OCI-LY1 (cell line): ENCODE results near the gene CSGALNACT2.
"Not testable (repeated sequence)": the region's sequence is repeated elsewhere in the genome, so short reads cannot be mapped to it uniquely, and the experiment has no call there.

Source experiments
- H2AFZ ChIP-seq: fragments of 200-600 bp; sonication (generic), shearing (Covaris generic); 2 replicates; pipeline ENCODE4 v1.6.0; 2014; ENCODE audit warnings: antibody characterized with exemption, mild to moderate bottlenecking, low read length
- H3F3A ChIP-seq: fragments of 200-600 bp; sonication (generic), shearing (Covaris generic); 2 replicates; pipeline ENCODE4 v1.6.0; 2014; ENCODE audit warnings: mild to moderate bottlenecking, antibody characterized with exemption, low read length, moderate library complexity; ENCODE audit not compliant: insufficient read depth
- H3K27ac ChIP-seq: fragments of 200-600 bp; sonication (generic); 2 replicates; pipeline ENCODE4 v1.5.1; 2014; ENCODE audit warnings: low read length, mixed run types, mild to moderate bottlenecking, low read depth; ENCODE audit not compliant: poor library complexity, severe bottlenecking
- H3K27me3 ChIP-seq: fragments of 200-600 bp; sonication (generic); 2 replicates; pipeline ENCODE4 v1.6.0; 2014; ENCODE audit warnings: antibody characterized with exemption, mild to moderate bottlenecking, low read length, moderate library complexity; ENCODE audit not compliant: insufficient read depth
- H3K36me3 ChIP-seq: fragments of 200-600 bp; sonication (generic); 2 replicates; pipeline ENCODE4 v1.6.1; 2014; ENCODE audit warnings: mild to moderate bottlenecking, antibody characterized with exemption, low read length, moderate library complexity, mixed read lengths; ENCODE audit not compliant: insufficient read depth
- H3K4me1 ChIP-seq: fragments of 200-600 bp; sonication (generic); 2 replicates; pipeline ENCODE4 v1.5.1; 2014; ENCODE audit warnings: mild to moderate bottlenecking, low read length, moderate library complexity; ENCODE audit not compliant: insufficient read depth, severe bottlenecking
- H3K4me2 ChIP-seq: fragments of 200-600 bp; sonication (generic), shearing (Covaris generic); 2 replicates; pipeline ENCODE4 v1.6.1; 2014; ENCODE audit warnings: low read length
- H3K4me3 ChIP-seq: fragments of 200-600 bp; sonication (generic); 2 replicates; pipeline ENCODE4 v1.5.1; 2014; ENCODE audit warnings: low read length, low read depth, mild to moderate bottlenecking, mixed read lengths; ENCODE audit not compliant: poor library complexity, severe bottlenecking
- H3K79me2 ChIP-seq: fragments of 200-600 bp; shearing (Covaris generic); 2 replicates; pipeline ENCODE4 v1.6.1; 2016; ENCODE audit warnings: mixed run types, low read length, mixed read lengths; ENCODE audit not compliant: insufficient read depth
- H3K9ac ChIP-seq: fragments of 200-600 bp; sonication (generic), shearing (Covaris generic); 2 replicates; pipeline ENCODE4 v1.6.1; 2014; ENCODE audit warnings: mild to moderate bottlenecking, low read length, mixed read lengths
- H3K9me2 ChIP-seq: fragments of 200-600 bp; sonication (generic), shearing (Covaris generic); 2 replicates; pipeline ENCODE4 v1.6.1; 2014; ENCODE audit warnings: low read depth, mild to moderate bottlenecking, low read length, mixed read lengths
- H3K9me3 ChIP-seq: fragments of 200-600 bp; shearing (Covaris generic); 2 replicates; pipeline ENCODE4 v1.6.1; 2014; ENCODE audit warnings: low read length, mixed read lengths
- H4K20me1 ChIP-seq: fragments of 200-600 bp; sonication (generic), shearing (Covaris generic); 2 replicates; pipeline ENCODE4 v1.6.0; 2016; ENCODE audit warnings: mild to moderate bottlenecking, low read length; ENCODE audit not compliant: insufficient read depth
- CTCF ChIP-seq: fragments of 200-600 bp; sonication (generic), shearing (Covaris generic); IDR thresholded peaks from 2 replicates; pipeline ENCODE4 v1.5.1; 2017; ENCODE audit warnings: mild to moderate bottlenecking, antibody characterized with exemption, low read length, moderate library complexity, mixed read lengths
- EZH2 ChIP-seq: fragments of 200-600 bp; sonication (generic), shearing (Covaris generic); IDR thresholded peaks from 2 replicates; pipeline ENCODE4 v1.8.0; 2017; ENCODE audit warnings: borderline replicate concordance, mixed run types, mild to moderate bottlenecking, antibody characterized with exemption, low read length, moderate library complexity, mixed read lengths

Gene CSGALNACT2

GRCh38 chr10:43141421-43141820 lies 3.2 kb downstream of the CSGALNACT2 start:
- no peak overlapping the region for H3K9ac ChIP-seq
- no peaks in the 10 kb centered on the region for H3K9me2 ChIP-seq
- H3K9me3 ChIP-seq, result no peaks in the 10 kb centered on the region
- TF ChIP-seq CTCF (no peak), EZH2 (no peak)
- H3F3A ChIP-seq, result no peaks in the 10 kb centered on the region
- no peaks in the 10 kb centered on the region for H3K79me2 ChIP-seq
- no peak overlapping the region for H3K4me2 ChIP-seq
- H3K4me3 ChIP-seq, result no peak overlapping the region
- no peak overlapping the region for H2AFZ ChIP-seq
- H3K27me3 ChIP-seq, result no peaks in the 10 kb centered on the region
- H4K20me1 ChIP-seq, result no peaks in the 10 kb centered on the region
- H3K27ac ChIP-seq, result no peak overlapping the region
- no peaks in the 10 kb centered on the region; the same call in 1 of the 2 replicates for H3K36me3 ChIP-seq
- H3K4me1 ChIP-seq, result peaks cover 46% of the 10 kb centered on the region

GRCh38 chr10:43145311-43145710 lies 7.1 kb downstream of the CSGALNACT2 start:
- Histone ChIP-seq H3K9ac (no peak overlapping the region), H3K9me3 (peaks cover 12% of the 10 kb centered on the region; the same call in 1 of the 2 replicates), H3K4me2 (no peak overlapping the region), H3K4me3 (no peak overlapping the region), H3F3A (no peaks in the 10 kb centered on the region), H3K9me2 (no peaks in the 10 kb centered on the region), H4K20me1 (no peaks in the 10 kb centered on the region), H3K27me3 (no peaks in the 10 kb centered on the region), H3K79me2 (no peaks in the 10 kb centered on the region), H3K36me3 (no peaks in the 10 kb centered on the region), H3K4me1 (peaks cover 20% of the 10 kb centered on the region), H3K27ac (no peak overlapping the region), H2AFZ (no peak overlapping the region)
- TF ChIP-seq CTCF, result no peak
- TF ChIP-seq EZH2, result no peak

- not testable (repeated sequence) for H4K20me1 ChIP-seq, H3K27ac ChIP-seq, H3K36me3 ChIP-seq, H3K4me2 ChIP-seq, H3K79me2 ChIP-seq, H3F3A ChIP-seq, H3K9me2 ChIP-seq, H3K27me3 ChIP-seq, H2AFZ ChIP-seq, H3K4me3 ChIP-seq, H3K9ac ChIP-seq
- H3K4me1 ChIP-seq, result peaks cover 16% of the 10 kb centered on the region
- peaks cover 12% of the 10 kb centered on the region; the same call in 1 of the 2 replicates for H3K9me3 ChIP-seq
Observed at GRCh38 chr10:43145936-43146335, 7.7 kb downstream of the CSGALNACT2 start.

- peaks cover 3% of the 10 kb centered on the region; the same call in 1 of the 2 replicates for H3K79me2 ChIP-seq
- TF ChIP-seq CTCF (no peak), EZH2 (no peak)
- H3K4me3 ChIP-seq, result no peak overlapping the region
- H3K36me3 ChIP-seq, result no peaks in the 10 kb centered on the region
- H3K9ac ChIP-seq, result no peak overlapping the region
- no peaks in the 10 kb centered on the region for H3K9me2 ChIP-seq
- peaks cover 12% of the 10 kb centered on the region; the same call in 1 of the 2 replicates for H3K9me3 ChIP-seq
- H3K27me3 ChIP-seq, result no peaks in the 10 kb centered on the region
- no peak overlapping the region for H3K27ac ChIP-seq
- no peaks in the 10 kb centered on the region for H3K4me1 ChIP-seq
- no peak overlapping the region for H3K4me2 ChIP-seq
- H3F3A ChIP-seq, result no peaks in the 10 kb centered on the region
- no peak overlapping the region for H2AFZ ChIP-seq
- H4K20me1 ChIP-seq, result no peaks in the 10 kb centered on the region
Observed at GRCh38 chr10:43151371-43151770, 13.1 kb downstream of the CSGALNACT2 start.
